ENCODE data around the gene DNAH12.
"Not testable (repeated sequence)": the region's sequence is repeated elsewhere in the genome, so short reads cannot be mapped to it uniquely, and the experiment has no call there.

DNAH12 gene

DNA sequence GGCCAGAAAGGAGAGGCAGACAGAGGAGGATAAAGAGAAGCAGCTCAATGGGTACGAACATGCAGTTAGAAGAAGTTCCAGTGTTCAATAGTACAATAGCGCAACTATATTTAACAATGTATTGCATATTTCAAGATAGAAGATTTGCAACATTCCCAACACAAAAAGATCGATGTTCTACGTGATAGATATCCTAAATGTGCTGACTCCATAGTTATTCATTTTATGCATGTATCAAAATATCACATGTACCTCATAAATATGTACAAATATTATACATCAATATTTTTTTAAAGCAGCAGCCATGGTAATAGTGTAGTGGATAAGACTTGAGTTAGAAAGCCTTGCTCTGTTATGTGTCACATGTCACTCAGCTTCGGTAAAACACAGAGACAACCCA lies 141.5 kb downstream of the DNAH12 start:
- DNase-seq (ENCODE audit: low spot score), result no peak

DNA sequence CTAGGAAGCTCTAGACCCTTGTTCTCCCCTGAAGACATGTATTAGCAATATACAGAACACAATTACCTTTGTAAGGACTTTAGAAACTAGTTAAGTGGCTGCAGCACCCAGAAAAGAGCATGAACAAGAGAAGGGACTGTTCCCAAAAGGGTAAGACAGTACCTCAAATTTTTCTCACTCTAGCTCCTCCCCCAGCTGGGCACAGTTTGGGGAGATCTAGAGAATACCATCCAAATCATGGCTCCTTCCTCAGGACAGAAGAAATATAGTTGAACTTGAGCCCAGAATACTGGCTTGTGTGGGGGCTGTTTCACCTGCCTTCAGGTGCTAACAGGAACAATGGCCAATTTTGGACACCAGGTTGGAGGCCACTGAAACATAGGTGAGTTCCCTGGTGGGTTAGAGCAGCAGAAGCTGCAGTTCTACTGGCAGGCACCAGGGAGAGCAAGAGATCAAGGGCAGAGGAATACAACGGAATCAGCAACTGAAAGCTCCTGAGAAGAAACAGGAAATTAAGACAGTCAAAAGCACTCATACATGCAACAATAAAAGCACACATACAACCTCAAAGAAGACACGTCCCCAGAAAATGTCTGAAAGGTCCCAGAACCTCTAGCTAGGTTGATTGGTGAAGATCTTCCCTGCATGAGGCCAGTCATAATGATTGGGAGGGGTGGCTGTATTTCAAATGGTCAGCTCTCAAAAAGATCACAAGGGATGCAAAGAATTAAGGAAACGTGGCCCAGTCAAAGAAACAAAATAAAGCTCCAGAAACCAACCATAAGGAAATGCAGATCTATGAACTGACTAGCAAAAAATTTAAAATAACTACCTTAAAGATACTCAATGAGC lies 146.7 kb downstream of the DNAH12 start:
- peak; percentile 64 for DNase-seq (ENCODE audit: low spot score)

DNA sequence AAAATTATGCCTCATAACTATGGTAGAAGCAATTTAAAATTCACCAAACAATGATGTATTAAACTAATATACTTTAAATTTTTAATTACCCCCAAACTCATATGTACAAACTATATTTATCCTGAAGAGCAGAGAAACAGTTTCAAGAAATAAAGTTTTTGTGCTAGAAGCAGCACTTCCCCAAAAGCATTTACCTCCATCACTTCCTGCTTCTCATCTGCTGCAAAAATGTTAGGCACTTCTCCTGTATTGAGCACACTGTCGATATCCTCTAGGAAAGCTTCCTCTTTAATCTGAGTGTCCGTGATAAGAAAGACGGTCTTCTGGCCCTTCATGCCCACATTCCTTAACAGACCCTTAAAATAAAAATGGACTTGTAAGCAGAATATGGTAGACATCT lies 150.2 kb downstream of the DNAH12 start:
- DNase-seq (ENCODE audit: low spot score), result no peak

DNA sequence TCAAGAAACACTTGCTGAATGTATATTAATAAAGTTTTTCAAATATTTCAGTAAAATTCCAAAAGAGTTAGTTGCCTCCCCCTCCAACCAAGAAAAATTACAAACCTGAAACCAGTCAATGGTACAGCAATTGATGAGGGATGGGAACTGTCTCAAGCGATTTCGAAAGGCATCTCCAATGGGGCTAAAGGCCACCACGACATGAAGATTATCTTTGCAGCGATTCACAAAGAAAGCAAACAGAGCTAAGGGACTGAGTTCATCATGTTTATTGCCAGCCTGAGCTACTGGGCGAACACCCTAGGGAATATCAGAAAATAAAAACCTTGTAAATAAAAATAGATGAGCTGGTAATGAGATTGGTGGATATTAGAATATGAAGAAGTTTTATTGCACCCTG lies 152.4 kb downstream of the DNAH12 start:
- DNase-seq (ENCODE audit: low spot score), result no peak

DNA sequence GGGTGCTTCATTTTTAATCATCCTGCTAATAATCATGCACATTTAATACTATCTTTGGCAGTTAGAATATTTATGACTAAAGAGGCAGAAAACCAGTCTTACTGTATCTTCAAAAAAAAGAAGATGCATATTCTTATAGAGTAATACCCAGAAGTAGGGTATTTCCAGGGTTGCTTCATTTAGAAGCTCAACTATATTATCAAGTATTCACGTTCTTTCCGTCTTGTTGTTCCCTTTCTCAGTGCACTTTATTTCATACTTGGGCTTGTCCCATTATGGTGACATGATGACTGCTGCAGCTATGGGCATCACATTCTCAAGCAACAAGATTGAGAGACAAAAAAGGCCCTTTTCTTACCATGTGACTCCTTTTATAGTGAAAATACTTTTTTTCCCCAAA lies 154.9 kb downstream of the DNAH12 start:
- DNase-seq (ENCODE audit: low spot score), result no peak

DNA sequence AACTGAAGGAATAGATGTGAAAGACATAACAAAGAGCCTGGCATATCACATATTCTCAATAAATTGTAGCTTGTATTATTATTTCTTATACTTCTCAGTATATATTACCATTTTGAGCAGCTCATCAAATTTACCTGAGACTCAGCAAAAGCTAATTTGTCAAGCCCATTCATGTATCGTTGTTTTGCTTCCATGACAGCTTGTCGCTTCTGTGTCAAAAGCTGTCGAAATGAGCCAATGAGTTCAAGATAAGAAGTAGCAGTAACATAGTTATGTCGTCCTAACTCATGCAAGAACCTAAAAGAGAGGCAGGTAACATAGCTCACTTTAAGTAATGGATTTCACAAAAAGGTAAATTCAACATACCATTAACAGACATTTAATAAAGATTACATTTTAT lies 157.8 kb downstream of the DNAH12 start:
- no peak for DNase-seq (ENCODE audit: low spot score)

DNA sequence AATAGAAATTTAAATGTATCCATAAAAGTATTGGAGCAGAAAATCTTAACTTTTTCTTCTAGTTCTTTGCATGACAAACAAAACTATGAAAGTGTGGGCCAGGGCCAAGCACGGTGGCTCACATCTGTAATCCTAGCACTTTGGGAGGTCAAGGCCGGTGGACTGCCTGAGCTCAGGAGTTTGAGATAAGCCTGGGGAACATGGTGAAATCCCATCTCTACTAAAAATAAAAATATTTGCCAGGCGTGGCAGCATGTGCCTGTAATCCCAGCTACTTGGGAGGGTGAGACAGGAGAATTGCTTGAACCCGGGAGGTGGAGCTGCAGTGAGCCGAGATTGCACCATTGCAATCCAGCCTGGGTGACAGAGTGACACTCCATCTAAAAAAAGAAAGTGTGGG lies 158.6 kb downstream of the DNAH12 start:
- no peak for DNase-seq (ENCODE audit: low spot score)

DNA sequence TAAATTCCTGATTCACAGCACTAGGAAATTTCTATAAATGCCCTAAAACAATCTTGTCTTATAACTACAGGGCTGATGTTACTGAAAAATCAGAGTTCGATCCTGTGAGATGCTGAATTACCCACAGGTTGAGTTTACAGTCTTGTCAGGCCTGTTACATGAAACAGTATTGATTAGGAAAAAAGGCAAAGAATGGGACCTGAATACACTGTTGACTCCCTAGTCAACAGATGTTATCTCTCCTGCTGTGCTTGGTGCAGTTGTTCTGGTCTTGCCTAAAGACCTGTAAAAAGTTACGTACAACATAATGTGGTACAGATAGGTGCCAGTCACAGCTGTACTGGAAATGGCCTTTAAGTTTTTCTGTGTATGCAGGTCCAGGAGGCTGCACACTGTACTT lies 160.3 kb downstream of the DNAH12 start:
- no peak for DNase-seq (ENCODE audit: low spot score)

DNA sequence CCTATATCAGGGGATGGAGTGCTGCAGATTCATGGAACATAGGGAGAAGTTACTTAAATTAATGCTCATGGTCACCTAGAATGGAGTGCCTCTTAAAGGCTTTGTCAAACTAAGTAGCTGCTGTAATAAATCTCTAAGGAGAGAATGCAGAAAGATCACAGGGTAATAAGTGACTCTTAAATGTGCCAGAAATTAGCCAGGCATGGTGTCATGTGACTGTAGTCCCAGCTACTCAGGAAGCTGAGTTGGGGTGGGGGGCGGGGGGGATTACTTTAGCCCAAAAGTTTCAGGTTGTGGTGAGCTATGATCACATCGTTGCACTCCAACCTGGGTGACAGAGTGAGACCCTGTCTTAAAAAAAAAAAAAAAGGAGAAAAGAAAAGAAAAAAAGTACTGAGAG lies 160.7 kb downstream of the DNAH12 start:
- DNase-seq (ENCODE audit: low spot score), result no peak

DNA sequence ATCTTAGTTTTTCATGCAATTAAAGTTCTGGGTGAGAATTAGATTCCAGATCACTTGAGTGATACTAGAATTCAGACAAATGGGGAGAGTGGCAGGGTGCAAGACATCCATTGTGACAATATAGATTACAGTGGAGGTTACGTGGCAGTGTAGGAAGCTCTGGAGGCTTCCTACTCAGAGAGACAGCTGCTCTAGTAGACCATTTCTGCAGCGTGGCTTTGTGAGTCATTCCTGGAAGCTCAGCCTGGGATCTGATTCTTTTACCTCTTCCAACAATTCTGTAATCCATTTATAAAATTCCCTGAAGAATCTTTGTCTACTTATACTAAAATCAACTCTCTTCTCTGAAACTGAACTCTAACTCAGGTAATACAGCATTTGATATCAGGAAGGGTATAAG lies 161.2 kb downstream of the DNAH12 start:
- DNase-seq (ENCODE audit: low spot score), result no peak

DNA sequence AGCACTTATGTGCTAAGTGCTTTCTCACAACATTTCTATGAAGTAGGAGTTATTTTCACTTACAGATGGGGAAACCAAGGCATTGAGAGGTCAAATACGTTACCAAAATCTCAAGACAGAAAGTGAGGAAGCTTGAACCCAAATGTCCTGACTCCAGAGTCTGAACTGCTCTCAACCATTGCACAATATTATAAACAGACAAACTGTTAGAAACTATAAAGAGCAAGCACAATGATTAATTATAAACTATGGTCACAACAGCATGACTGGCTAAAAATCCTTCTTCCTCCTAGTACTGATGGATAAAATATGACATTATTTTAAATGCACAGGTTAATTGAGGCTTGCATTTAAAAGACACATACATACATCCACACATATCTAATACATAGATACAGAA lies 173.8 kb downstream of the DNAH12 start:
- no peak for DNase-seq (ENCODE audit: low spot score)

DNA sequence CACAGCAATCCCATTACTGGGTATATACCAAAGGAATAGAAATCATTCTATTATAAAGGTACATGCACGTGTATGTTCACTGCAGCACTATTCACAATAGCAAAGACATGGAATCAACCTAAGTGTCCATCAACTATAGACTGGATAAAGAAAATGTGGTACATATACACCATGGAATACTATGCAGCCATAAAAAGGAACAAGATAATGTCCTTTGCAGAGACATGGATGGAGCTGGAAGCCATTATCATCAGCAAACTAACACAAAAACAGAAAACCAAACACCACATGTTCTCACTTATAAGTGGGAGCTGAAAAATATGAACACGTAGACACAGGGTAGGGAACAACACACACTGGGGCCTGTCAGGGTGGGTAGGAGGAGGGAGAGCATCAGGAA lies 179.1 kb downstream of the DNAH12 start:
- not testable (repeated sequence) for DNase-seq (ENCODE audit: low spot score)

DNA sequence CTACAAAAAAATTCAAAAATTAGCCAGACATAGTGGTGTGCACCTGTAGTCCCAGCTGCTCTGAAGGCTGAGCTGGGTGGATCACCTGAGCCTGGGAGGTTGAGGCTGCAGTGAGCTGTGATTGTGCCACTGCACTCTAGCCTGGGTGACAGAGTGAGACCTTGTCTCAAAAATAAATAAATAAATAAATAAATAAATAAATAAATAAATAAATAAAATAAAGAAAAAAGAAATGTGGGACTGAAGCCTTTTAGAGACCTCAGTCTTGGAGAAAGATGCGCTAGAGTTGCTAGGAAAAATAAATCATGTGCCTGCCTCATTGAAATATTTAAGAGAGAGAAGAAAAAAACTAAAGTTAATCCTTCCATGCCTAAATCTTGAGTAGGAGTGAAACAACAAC lies 187.9 kb downstream of the DNAH12 start:
- not testable (repeated sequence) for DNase-seq (ENCODE audit: low spot score)

DNA sequence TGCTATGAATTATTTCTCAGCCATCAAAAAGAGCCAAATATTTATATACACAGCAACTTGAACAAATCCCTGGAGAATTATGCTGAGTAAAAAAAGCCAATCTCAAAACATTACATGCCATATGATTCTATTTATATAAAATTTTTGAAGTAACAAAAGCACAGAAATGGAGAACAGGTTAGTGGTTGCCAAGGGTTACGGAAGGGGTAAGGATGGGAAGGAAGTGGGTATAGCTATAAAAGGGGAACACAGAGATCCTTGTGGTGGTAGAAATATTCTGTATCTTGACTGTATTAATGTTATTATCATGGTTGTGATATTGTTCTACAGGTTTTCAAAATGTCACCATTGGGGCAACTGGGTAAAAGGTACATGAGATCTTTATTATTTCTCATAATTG lies 189.4 kb downstream of the DNAH12 start:
- DNase-seq (ENCODE audit: low spot score), result no peak

DNA sequence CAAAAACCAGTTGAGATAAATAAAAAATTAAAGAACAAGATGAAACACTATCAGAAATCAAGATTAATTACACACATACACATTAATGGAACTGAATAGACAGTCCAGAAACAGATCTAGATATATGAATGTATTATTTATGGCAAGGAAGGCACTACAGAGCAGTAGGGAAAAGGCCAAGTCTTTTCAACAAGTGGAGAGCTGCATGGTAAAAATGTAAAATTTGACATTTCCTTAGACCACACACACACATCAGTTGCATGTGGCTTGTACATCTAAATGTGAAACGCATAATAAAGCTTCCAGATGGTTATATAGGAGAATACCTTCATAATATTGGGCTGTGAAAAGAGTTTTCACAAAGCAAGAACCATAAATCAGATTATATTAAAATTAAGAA lies 193.9 kb downstream of the DNAH12 start:
- no peak for DNase-seq (ENCODE audit: low spot score)

DNA sequence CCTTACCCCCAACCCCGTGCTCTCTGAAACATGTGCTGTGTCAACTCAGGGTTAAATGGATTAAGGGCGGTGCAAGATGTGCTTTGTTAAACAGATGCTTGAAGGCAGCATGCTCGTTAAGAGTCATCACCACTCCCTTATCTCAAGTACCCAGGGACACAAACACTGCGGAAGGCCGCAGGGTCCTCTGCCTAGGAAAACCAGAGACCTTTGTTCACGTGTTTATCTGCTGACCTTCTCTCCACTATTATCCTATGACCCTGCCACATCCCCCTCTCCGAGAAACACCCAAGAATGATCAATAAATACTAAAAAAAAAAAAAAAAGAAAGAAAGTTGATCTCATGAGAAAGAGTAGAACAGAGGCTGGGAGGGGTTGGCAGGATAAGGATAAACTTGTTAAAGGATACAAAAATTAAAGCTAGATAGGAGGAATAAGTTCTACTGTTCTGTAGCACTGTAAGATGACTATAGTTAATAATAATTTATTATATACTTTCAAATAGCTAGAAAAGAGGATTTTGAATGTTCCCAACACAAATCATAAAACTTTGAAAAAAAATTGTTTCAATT lies 205.0 kb downstream of the DNAH12 start:
- not testable (repeated sequence) for DNase-seq (ENCODE audit: low spot score)

DNA sequence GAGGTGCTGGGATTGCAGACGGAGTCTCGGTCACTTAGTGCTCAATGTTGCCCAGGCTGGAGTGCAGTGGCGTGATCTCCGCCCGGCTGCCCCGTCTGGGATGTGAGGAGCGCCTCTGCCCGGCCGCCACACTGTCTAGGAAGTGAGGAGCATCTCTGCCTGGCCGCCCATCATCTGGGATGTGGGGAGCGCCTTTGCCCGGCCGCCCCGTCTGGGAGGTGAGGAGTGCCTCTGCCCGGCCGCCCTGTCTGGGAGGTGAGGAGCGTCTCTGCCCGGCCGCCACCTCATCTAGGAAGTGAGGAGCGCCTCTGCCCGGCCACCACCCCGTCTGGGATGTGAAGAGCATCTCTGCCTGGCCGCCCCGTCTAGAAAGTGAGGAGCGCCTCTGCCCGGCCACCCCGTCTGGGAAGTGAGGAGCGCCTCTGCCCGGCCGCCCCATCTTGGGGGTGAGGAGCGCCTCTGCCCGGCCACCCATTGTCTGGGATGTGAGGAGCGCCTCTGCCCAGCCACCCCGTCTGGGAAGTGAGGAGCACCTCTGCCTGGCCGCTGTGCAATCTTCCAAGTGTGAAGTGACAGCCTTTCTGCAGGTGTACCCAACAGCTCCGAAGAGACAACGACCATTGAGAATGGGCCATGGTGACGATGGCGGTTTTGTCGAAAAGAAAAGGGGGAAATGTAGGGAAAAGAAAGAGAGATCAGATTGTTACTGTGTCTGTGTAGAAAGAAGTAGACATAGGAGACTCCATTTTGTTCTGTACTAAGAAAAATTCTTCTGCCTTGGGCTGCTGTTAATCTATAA lies 205.7 kb downstream of the DNAH12 start:
- DNase-seq (ENCODE audit: low spot score), result not testable (repeated sequence)

DNA sequence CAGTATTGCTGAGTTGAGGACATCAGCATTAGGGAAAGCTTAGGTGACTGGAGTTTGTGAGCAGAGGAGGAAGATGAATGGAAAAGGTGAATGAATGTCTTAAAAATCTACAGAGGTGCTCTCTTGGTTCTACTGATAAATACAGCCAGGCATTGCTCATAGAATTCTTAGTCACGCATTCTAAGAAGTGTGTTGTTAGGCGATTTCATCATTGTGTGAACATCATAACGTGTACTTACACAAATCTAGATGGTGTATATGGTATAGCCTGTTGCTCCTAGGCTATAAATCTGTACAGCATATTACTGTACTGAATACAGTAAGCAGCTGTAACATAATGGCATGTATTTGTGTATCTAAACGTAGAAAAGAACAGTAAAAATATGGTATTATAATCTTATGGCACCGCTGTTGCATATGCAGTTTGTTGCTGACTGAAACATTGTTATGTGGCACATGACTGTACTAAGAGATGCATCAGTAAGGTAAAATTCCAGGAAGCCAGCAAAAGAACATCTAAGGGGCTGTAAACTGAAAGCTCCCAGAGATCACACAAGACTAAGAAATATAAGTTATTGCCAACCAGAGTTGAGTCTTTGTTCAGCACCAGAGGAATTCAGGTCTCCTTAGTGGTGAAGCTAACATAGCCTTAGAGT lies 208.7 kb downstream of the DNAH12 start:
- no peak for DNase-seq (ENCODE audit: low spot score)

DNA sequence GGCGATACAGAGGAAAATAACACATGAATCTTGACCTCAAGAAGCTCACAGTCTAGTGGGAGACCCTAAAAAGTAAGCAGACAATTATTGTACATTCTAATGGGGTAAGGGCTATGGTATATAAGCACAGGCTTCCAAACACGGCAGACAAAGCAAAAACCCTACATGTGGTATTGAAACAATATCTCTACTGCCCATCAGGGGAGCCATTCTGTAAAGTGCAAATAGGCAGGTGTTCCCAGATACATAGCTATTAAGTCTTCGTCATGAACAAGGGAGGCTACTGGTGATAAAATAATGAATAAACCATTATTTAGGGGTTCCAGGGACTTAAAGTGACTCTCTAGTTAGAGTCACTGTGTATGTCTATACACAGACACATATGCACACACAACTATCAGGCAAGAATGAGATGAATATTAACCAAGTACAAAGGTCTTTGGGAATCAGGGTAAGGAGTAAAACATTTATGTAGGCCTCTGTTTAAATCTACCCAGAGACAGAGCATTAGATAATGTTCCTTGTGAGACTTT lies 213.0 kb downstream of the DNAH12 start:
- DNase-seq (ENCODE audit: low spot score), result no peak

DNA sequence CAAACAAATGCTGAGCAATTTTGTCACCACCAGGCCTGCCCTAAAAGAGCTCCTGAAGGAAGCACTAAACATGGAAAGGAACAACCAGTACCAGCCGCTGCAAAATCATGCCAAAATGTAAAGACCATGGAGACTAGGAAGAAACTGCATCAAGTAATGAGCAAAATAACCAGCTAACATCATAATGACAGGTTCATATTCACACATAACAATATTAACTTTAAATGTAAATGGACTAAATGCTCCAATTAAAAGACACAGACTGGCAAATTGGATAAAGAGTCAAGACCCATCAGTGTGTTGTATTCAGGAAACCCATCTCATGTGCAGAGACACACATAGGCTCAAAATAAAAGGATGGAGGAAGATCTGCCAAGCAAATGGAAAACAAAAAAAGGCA lies 217.6 kb downstream of the DNAH12 start:
- DNase-seq (ENCODE audit: low spot score), result not testable (repeated sequence)

DNA sequence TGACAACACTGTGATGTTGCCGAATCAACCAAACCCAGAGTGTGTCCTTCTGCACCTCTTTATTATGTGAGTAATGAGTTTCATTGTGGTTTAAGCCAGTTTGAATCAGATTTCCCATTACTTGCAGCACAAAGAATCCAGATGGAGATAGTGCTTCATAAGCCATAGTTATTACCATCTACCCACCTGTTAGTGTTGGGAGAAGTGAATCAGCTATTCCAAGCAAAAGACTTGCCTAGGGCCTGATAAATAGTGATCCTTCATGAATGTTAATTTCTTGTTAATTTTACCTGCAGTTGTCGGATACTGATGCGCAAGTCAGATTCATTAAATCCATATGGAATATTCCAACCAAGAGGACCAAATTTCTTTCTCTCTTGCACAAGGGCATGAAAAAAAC lies 229.9 kb downstream of the DNAH12 start:
- no peak for DNase-seq (ENCODE audit: low spot score)

DNA sequence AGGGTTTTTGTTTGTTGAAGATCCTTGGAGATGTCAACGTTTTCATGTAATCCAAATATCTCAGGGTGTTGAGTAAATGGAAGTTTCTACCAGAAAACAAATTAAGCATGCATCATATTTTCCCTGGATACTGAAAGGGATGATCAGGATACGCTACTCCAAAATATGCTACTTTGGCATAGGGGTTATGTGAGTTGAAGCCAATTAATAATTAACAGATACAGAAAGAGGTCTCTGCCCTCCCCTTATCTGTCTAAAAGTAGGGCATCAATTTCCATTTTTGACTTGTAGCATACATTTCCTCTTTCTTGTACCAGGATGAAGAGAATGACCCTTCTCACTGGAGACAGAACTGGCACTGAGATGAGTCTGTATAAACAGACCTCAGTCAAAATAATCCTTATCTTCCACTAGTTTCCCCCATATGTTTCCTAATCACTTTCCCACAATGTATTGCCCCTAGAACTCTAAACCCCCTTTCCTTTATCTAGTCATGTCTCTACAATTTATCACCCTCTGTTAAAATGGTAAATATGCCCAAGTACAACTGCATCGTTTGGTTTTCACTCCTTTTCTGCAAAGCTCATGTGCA lies 234.3 kb downstream of the DNAH12 start:
- DNase-seq (ENCODE audit: low spot score), result no peak
